Natural killer cell (primary cell): ENCODE measurements around the gene CERS1. TPM values are rescaled to one million over a fixed set of nuclear protein-coding genes. Genes with fewer than 3 reads are reported as not detected.
A peak's percentile ranks its signal among the peaks of the same experiment; 100 is the strongest.

ENCODE experiments used
- ATAC-seq, 3 donors: fragments of 150-1000 bp in 2 of 3; fragments of 200-7000 bp in 1 of 3; cut with Tn5 transposase; 1 replicate in 1 of 3; 2 replicates in 2 of 3; pipeline ENCODE4 v1.10.0; 2021; ENCODE audit warnings: mild to moderate bottlenecking in 2 of 3, moderate library complexity in 2 of 3
- DNase-seq, 2 donors: peaks; one replicate each; pipeline versions ENCODE4 v3.0.0 to v3.0.0-alpha.2; 2013 to 2021; ENCODE audit warnings: mixed read lengths in 1 of 2
- H3K27ac ChIP-seq: one replicate; pipeline ENCODE4 v1.5.1; 2013; ENCODE audit warnings: mild to moderate bottlenecking, low read length
- H3K27me3 ChIP-seq: one replicate; pipeline ENCODE4 v1.6.1; 2013; ENCODE audit warnings: low read length; ENCODE audit not compliant: control insufficient read depth, insufficient read depth
- H3K36me3 ChIP-seq: one replicate; pipeline ENCODE4 v1.6.1; 2013; ENCODE audit warnings: low read length; ENCODE audit not compliant: control insufficient read depth, insufficient read depth
- H3K4me1 ChIP-seq: one replicate; pipeline ENCODE4 v1.6.1; 2013; ENCODE audit warnings: low read length; ENCODE audit not compliant: control insufficient read depth, insufficient read depth
- H3K4me3 ChIP-seq: one replicate; pipeline ENCODE4 v1.5.1; 2013; ENCODE audit warnings: low read length
- H3K9me3 ChIP-seq: one replicate; pipeline ENCODE4 v1.6.1; 2013; ENCODE audit warnings: low read length; ENCODE audit not compliant: control insufficient read depth, insufficient read depth
- H3K27ac Mint-ChIP-seq, 2 donors: one replicate each; pipeline ENCODE4 v1.8.0; 2022; ENCODE audit warnings: mild to moderate bottlenecking in 2 of 2, mixed read lengths in 2 of 2, moderate library complexity in 1 of 2
- H3K27me3 Mint-ChIP-seq, 2 donors: one replicate each; pipeline ENCODE4 v1.8.0; 2022; ENCODE audit warnings: low read depth in 2 of 2, mixed read lengths in 2 of 2
- H3K36me3 Mint-ChIP-seq: one replicate; pipeline ENCODE4 v1.8.0; 2022; ENCODE audit warnings: mixed read lengths
- H3K4me1 Mint-ChIP-seq, 2 donors: one replicate each; pipeline ENCODE4 v1.8.0; 2022; ENCODE audit warnings: mixed read lengths in 2 of 2
- H3K4me3 Mint-ChIP-seq: one replicate; pipeline ENCODE4 v1.8.0; 2022; ENCODE audit warnings: mild to moderate bottlenecking, moderate library complexity, mixed read lengths
- H3K9me3 Mint-ChIP-seq, 2 donors: one replicate each; pipeline ENCODE4 v1.8.0; 2022; ENCODE audit warnings: mixed read lengths in 2 of 2
- WGBS: methylation state at CpG from one replicate; pipeline ENCODE4 v1.1.7; 2013; ENCODE audit warnings: missing lambda C conversion rate; ENCODE audit not compliant: insufficient coverage; 5-methylcytosine and 5-hydroxymethylcytosine counted together
- intact Hi-C: fragments of 100-400 bp; cut with micrococcal nuclease; formaldehyde crosslinking; loops from one replicate; pipeline ENCODE4 v1.14.2; 2022
- total RNA-seq, 4 donors: library from RNA; stranded (reverse); fragments of 120-200 nt in 1 of 4; gene quantifications; one replicate each; pipeline versions ENCODE4 v1.2.3 to v1.2.4, GENCODE V29; 2013 to 2022
- TF ChIP-seq, protein P1 (sequence below): fragments of 200-600 bp; IDR thresholded peaks from one replicate; pipeline ENCODE4 v1.8.0; 2022; ENCODE audit warnings: antibody characterized with exemption

Gene CERS1, protein sequence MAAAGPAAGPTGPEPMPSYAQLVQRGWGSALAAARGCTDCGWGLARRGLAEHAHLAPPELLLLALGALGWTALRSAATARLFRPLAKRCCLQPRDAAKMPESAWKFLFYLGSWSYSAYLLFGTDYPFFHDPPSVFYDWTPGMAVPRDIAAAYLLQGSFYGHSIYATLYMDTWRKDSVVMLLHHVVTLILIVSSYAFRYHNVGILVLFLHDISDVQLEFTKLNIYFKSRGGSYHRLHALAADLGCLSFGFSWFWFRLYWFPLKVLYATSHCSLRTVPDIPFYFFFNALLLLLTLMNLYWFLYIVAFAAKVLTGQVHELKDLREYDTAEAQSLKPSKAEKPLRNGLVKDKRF
- total RNA-seq = not detected
- total RNA-seq (2013) = not detected

DNA sequence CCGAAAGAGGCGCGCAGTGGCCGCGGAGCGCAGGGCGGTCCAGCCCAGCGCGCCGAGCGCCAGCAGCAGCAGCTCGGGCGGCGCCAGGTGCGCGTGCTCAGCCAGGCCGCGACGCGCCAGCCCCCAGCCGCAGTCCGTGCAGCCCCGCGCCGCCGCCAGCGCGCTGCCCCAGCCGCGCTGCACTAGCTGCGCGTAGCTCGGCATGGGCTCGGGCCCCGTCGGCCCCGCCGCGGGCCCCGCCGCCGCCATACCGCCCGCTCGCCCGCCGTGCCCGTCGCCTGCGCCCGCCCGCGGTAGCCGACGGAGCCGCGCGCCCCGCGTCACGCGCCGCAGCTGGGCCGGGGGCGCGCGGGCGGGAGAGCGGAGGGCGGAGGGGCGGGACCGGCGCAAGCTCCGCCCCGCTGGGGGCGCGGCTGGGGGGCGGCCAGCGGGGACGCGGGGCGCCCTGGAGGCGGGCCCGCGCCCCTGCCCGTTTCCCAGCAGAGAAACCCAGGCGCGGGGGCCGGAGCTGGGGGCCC, at the start of gene CERS1:
TSS of gene CERS1 (minus strand) at position 335 of the 518 bp plus-strand sequence. CDS start at position 249, 86 bp downstream.
- H3K9me3 Mint-ChIP-seq = no peaks in the 10 kb centered on the region
- H3K4me3 ChIP-seq = no peak within 1 kb of the TSS
- no peaks in the 10 kb centered on the region for H3K36me3 Mint-ChIP-seq
- H3K27ac Mint-ChIP-seq = no peak within 1 kb of the TSS
- TF ChIP-seq, protein P1, sequence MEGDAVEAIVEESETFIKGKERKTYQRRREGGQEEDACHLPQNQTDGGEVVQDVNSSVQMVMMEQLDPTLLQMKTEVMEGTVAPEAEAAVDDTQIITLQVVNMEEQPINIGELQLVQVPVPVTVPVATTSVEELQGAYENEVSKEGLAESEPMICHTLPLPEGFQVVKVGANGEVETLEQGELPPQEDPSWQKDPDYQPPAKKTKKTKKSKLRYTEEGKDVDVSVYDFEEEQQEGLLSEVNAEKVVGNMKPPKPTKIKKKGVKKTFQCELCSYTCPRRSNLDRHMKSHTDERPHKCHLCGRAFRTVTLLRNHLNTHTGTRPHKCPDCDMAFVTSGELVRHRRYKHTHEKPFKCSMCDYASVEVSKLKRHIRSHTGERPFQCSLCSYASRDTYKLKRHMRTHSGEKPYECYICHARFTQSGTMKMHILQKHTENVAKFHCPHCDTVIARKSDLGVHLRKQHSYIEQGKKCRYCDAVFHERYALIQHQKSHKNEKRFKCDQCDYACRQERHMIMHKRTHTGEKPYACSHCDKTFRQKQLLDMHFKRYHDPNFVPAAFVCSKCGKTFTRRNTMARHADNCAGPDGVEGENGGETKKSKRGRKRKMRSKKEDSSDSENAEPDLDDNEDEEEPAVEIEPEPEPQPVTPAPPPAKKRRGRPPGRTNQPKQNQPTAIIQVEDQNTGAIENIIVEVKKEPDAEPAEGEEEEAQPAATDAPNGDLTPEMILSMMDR = no peak
- DNase-seq (no peak), ATAC-seq (peak in 2 of 3 donors; percentile 28 to 46)
- intact Hi-C loops = no loop called here
- no peak within 1 kb of the TSS for H3K27ac ChIP-seq
- no peaks in the 10 kb centered on the region for H3K9me3 ChIP-seq
- peaks cover 20% of the 10 kb centered on the region for H3K36me3 ChIP-seq
- H3K27me3 Mint-ChIP-seq = peaks cover 7 to 21% of the 10 kb centered on the region in 2 donors
- 1% methylated on average over 89 of the region's 89 CpGs for WGBS
- H3K27me3 ChIP-seq = peaks cover 6% of the 10 kb centered on the region
- peaks cover 7 to 13% of the 10 kb centered on the region in 2 donors for H3K4me1 Mint-ChIP-seq
- peak within 1 kb of the TSS; percentile 83 for H3K4me3 Mint-ChIP-seq
- peaks cover 8% of the 10 kb centered on the region for H3K4me1 ChIP-seq

DNA sequence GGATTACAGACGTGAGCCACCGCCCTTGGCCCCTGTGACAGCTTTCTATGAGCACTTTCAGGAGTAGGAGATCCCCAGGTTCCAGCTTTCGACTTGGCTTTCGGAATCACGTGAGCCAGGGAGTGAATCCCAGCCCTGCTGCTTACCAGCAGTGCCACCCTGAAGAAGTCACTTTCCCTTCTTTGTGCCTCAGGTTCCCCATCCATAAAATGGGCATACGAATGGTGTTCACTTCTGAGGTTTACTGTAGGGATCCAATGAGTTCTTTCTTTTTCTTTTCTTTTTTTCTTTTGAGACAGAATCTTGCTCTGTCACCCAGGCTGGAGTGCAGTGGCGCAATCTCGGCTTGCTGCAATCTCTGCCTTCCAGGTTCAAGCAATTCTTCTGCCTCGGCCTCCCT, 49.3 kb upstream of the CERS1 start:
- peaks cover 33% of the 10 kb centered on the region for H3K4me1 ChIP-seq
- ATAC-seq = no peak
- H3K27ac ChIP-seq = no peak overlapping the region
- Mint-ChIP-seq H3K9me3 (no peaks in the 10 kb centered on the region), H3K27ac (no peak overlapping the region), H3K27me3 (peaks cover 17 to 30% of the 10 kb centered on the region in 2 donors), H3K36me3 (no peaks in the 10 kb centered on the region), H3K4me1 (peaks cover 0 to 22% of the 10 kb centered on the region in 2 donors), H3K4me3 (no peak overlapping the region)
- peaks cover 13% of the 10 kb centered on the region for H3K27me3 ChIP-seq
- H3K36me3 ChIP-seq = no peaks in the 10 kb centered on the region
- H3K4me3 ChIP-seq = no peak overlapping the region
- intact Hi-C loops = no loop called here
- H3K9me3 ChIP-seq = no peaks in the 10 kb centered on the region
- WGBS = 90% methylated on average over 9 of the region's 9 CpGs
- TF ChIP-seq, protein P1 = no peak
- DNase-seq = no peak

DNA sequence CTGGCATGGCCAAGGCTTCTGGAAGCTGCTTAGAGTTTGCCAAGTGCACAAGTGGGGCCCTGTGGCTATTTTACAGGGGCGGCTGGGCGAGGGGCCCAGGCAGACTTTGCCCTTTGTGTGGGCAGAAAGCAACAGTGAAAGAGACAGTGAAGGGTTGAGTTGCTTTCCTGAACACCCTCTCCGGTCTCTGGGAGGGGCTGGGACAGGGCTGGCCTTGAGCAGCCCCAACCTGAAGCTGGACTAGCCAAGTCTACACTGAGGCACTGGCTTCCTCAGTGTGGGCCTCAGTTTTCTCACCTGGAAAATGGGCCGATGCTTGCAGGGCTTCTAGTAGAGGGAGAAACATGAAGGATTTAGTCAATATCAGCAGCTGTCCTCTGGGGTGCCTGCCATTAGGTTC, 47.5 kb upstream of the CERS1 start:
- peaks cover 19% of the 10 kb centered on the region for H3K27me3 ChIP-seq
- intact Hi-C loops = no loop called here
- WGBS = 85% methylated on average over 4 of the region's 4 CpGs
- H3K27ac ChIP-seq = no peak overlapping the region
- no peak overlapping the region for H3K27ac Mint-ChIP-seq
- peaks cover 32 to 38% of the 10 kb centered on the region in 2 donors for H3K27me3 Mint-ChIP-seq
- no peak overlapping the region for H3K4me3 Mint-ChIP-seq
- H3K36me3 ChIP-seq = no peaks in the 10 kb centered on the region
- no peaks in the 10 kb centered on the region for H3K9me3 ChIP-seq
- H3K4me1 Mint-ChIP-seq = peaks cover 0 to 19% of the 10 kb centered on the region in 2 donors
- H3K9me3 Mint-ChIP-seq = no peaks in the 10 kb centered on the region
- no peaks in the 10 kb centered on the region for H3K36me3 Mint-ChIP-seq
- ATAC-seq (no peak), DNase-seq (no peak)
- TF ChIP-seq, protein P1 = no peak
- H3K4me3 ChIP-seq = no peak overlapping the region
- peaks cover 25% of the 10 kb centered on the region for H3K4me1 ChIP-seq
